HUDEP-2 (cell line): ENCODE results near the gene CCNY.

Experiments used
- DNase-seq, 76 experiments: peaks; one replicate each; lab custom pipeline; 2025; ENCODE audit not compliant: unreplicated experiment in 76 of 76; lab: John Stamatoyannopoulos, UW

The CCNY gene

DNA sequence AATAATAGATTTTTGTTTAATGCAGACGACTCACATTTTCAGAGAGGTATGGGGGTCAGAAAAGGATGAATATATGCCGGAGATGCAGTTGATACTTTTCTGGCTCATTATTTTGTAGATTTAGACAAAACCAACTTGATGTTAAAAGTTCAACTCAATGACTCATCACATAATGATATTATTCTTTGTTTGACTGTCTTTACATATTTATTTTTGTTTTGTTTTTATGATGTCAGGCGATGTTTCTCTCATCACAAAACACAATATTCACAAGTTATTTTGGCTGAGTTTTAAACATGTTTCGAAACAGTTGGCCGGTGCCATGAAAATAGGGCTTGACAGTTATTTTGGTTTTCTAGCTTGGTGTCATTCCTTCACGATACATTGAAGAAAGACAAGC is 270.1 kb downstream of the CCNY start:
- DNase-seq, result no peak

GRCh38 chr10:35607475-35608327 is 271.4 kb downstream of the CCNY start:
- DNase-seq, result no peak

DNA sequence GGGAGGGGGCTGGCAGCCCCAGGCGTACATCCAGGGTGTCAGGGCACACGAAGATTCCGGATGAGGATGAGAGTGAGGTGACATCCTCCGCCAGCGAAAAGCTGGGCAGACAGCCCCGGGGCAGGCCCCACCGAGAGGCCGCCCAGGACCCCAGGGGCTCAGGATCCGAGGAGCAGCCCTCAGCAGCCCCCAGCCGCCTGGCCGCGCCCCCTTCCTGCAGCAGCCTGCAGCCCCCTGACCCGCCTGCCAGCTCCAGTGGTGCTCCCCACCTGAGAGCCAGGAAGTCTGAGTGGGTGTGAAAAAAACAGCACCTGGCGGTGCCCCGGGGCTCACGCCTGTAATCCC is 272.0 kb downstream of the CCNY start:
- DNase-seq, result no peak

DNA sequence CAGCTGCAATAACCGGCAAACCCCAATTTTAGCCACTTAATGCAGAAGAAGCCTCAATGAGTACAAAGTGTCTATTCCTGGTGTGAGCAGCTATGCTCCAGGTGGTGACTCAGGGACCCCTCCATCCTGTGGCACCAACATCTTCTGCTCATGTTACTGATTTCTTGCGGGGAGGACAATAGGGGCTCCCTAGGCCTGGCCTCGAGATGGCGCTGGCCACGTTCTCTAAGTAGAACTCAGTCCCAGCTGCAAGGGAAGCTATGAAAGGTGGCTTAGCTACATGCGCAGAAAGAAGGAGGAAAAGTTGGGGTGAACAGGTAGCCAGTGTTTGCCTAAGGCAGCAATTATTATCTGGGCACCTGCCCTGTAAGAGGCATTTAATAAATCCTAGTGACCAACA is 275.4 kb downstream of the CCNY start:
- DNase-seq, result no peak

DNA sequence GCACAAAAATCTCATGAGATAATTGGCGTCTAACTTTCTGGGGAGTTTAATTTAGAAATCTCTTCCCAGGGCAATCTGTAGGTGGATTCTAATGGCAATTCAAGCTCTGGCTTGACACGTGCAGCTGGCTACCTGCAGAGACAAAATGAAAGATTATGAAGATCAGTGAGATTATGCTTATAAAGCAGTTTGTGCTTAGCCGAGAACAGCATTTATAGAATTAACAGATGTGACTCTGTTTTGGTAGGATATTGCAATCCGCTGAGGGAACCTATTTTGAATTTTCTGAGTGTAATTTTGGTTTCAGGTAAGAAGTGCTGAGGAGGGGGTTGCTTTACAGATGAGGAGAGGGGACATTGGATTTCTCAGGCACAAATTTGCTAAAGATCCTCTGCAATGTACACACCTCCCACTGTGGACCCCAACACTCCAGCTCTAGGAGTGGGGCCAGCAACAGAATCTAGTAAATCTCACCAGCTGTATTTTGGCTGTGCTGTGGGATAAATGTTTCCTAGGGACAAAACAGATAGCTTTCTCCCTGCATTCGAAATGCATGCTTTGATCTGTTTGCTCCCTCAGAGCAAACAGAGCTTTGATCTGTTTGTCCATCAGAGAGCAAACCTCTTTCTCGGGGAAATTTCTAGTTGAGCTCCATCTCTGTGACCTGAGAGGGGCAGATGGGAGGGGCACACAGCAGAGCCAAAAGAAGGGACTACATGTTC is 276.2 kb downstream of the CCNY start:
- no peak for DNase-seq

DNA sequence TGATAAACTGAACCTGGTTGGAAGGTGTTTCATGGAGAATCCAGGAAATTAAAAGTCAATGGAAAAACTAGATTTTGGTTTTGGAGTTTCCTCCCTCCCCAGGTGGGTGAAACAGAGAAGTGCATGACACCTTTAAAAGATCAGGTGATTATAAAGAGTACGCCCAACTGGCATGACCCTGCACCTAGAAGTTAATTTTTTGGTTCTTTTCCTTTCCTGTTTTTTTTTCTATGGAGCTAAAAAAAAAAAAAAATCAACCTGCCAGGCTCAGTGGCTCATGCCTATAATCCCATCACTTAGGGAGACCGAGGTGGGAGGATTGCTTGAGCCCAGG is 276.8 kb downstream of the CCNY start:
- no peak for DNase-seq

GRCh38 chr10:35613597-35614226 is 277.4 kb downstream of the CCNY start:
- no peak for DNase-seq

- DNase-seq, result no peak
Observed at GRCh38 chr10:35614312-35614711, 278.0 kb downstream of the CCNY start.
